Thyroid gland (tissue), 4 donors: ENCODE results near the gene UBE4B.

Experiments used
- POLR2A ChIP-seq, 2 donors: fragments of 450-650 bp; IDR thresholded peaks; one replicate each; pipeline ENCODE4 v1.6.1; 2017; ENCODE audit warnings: antibody characterized with exemption in 2 of 2, mild to moderate bottlenecking in 2 of 2, moderate library complexity in 1 of 2
- TF ChIP-seq, protein P1 (sequence below), 6 experiments: fragments of 200-600 bp in 3 of 6; fragments of 450-650 bp in 3 of 6; sonication (generic) in 3 of 6; IDR thresholded peaks; one replicate each; pipeline ENCODE4 v1.5.1; 2016 to 2019; ENCODE audit warnings: antibody characterized with exemption in 6 of 6, mild to moderate bottlenecking in 2 of 6, inconsistent platforms in 1 of 6, moderate library complexity in 1 of 6

DNA sequence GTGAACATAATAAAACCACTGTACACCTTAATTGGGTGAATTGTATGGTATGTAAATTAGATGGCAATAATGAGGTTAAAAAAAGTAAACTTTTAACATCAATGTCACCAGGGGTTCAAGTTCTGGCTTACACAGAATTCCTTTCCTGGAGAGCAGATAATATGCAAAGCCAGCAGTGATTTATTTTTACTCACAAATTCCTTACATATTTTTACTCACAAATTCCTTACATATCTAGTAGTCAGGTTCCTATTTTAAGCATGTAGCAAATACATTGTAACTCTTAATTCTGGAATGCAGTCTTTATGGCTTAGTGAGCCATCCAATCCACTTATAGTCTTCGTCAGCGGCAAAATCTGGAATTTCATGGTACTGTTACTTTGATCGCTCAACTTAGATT is 1.3 kb upstream of the UBE4B start:
- TF ChIP-seq POLR2A (IDR thresholded peaks at IDR 0.05): no peak
- TF ChIP-seq, protein P1, sequence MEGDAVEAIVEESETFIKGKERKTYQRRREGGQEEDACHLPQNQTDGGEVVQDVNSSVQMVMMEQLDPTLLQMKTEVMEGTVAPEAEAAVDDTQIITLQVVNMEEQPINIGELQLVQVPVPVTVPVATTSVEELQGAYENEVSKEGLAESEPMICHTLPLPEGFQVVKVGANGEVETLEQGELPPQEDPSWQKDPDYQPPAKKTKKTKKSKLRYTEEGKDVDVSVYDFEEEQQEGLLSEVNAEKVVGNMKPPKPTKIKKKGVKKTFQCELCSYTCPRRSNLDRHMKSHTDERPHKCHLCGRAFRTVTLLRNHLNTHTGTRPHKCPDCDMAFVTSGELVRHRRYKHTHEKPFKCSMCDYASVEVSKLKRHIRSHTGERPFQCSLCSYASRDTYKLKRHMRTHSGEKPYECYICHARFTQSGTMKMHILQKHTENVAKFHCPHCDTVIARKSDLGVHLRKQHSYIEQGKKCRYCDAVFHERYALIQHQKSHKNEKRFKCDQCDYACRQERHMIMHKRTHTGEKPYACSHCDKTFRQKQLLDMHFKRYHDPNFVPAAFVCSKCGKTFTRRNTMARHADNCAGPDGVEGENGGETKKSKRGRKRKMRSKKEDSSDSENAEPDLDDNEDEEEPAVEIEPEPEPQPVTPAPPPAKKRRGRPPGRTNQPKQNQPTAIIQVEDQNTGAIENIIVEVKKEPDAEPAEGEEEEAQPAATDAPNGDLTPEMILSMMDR (IDR thresholded peaks at IDR 0.05): no peak
